Adipocyte (in vitro differentiated cells): ENCODE data around the gene SAMD4A.

Experiments used
- DNase-seq: peaks from one replicate; pipeline ENCODE4 v3.0.0-alpha.2; 2015; ENCODE audit warnings: low read depth
- H3K27me3 ChIP-seq: replicated peaks from 2 replicates; pipeline ENCODE4 v1.7.0; 2013; ENCODE audit warnings: mild to moderate bottlenecking, low read length, moderate library complexity; ENCODE audit not compliant: control insufficient read depth, insufficient read depth
- H3K36me3 ChIP-seq: 2 replicates; pipeline ENCODE4 v1.7.0; 2013; ENCODE audit warnings: low read length, mild to moderate bottlenecking, moderate library complexity; ENCODE audit not compliant: control insufficient read depth, insufficient read depth, severe bottlenecking
- H3K4me1 ChIP-seq: 2 replicates; pipeline ENCODE4 v1.7.0; 2013; ENCODE audit warnings: mild to moderate bottlenecking, low read length, moderate library complexity; ENCODE audit not compliant: control insufficient read depth, insufficient read depth
- H3K4me3 ChIP-seq: 2 replicates; pipeline ENCODE4 v1.7.0; 2013; ENCODE audit warnings: mild to moderate bottlenecking, low read length, moderate library complexity
- H3K9ac ChIP-seq: 2 replicates; pipeline ENCODE4 v1.7.0; 2013; ENCODE audit warnings: mild to moderate bottlenecking, low read length, moderate library complexity
- H3K9me3 ChIP-seq: 2 replicates; pipeline ENCODE4 v1.7.0; 2013; ENCODE audit warnings: mild to moderate bottlenecking, low read length, moderate library complexity; ENCODE audit not compliant: control insufficient read depth

Gene SAMD4A

DNA sequence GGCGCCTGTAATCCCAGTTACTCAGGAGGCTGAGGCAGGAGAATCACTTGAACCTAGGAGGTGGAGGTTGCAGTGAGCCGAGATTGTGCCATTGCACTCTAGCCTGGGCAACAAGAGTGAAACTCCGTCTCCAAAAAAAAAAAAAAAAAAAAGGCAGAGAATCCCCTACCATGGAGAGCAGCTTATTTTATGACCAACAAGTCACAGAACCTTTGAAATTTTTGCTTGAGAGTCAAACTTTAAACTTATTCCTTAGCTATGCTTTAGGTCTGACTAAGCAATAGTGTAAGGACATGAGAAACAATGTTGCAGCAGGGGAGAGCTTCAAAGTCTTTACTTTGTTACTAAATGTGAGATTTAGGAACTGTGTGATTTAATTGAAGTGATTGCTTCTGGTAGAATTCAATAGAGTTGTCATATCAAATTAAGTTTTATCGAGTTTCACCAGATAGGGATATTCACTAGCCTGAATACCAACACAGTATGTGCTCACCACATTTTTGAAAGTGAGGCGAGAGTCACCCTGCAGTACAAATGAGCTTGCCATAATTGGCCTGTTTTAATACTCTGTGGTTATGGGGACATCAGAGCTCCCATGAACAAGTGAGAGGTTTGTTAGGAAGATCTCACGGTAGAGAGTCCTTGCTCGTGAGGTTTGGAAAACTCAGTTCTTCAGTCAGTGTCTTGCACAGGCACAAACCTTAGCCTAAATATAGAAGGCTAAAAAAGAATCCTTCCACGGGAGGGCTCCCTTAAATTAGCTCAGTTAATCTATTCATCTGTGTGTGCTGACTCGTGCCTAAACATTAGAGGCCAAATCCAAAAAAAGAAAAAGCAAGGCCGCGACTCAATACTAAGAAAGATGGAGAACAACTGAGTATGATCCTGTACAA is 108.6 kb downstream of the SAMD4A start:
- H3K27me3 ChIP-seq, result no peaks in the 10 kb centered on the region
- no peak overlapping the region for H3K9ac ChIP-seq
- DNase-seq, result no peak
- H3K9me3 ChIP-seq, result no peaks in the 10 kb centered on the region
- no peaks in the 10 kb centered on the region for H3K36me3 ChIP-seq
- peaks cover 60% of the 10 kb centered on the region for H3K4me1 ChIP-seq
- no peak overlapping the region for H3K4me3 ChIP-seq

DNA sequence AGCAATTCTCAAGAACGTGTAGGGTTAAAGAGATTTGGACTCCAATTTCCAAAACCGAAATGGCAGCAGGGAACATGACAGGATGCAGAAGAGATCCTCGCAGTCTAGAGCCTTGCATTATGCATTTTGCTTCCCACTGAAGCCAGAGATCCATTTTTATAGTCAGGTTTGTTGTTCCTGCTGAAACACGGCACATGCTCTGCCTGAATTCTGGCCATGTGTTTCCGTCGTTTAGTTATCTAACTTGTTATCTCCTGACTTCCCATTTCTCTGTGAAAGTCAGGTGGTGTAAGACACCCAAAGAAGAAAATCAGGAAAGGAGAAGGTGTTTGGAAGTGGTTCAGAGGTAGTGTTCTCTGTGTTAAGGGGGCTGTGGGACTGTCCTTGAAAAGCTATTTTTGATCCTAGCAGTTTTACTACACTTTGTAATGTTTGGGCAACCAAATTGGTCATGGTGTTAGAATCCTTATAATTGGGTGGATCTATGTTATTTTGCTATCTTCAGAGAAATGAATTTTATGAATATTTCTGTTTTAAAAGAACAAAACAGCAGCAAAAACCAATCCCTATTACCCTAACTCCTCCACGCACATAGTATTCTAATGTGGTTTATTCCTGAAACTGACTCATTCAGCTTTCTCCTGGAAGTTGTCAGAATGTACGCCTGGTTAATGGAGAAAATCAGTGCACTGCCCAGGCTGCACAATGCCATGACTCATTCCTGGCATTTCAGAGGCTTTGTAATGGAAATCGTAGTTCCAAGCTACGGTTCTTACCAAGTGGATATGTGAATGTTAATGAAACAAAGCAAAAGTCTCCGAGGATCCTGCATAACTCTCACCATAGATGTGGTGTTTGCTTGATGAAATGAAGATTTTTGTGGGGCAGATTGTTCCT is 110.1 kb downstream of the SAMD4A start:
- Histone ChIP-seq H3K4me3 (peak overlapping the region; percentile 66), H3K9ac (peak overlapping the region; percentile 58)
- peak; percentile 95 for DNase-seq

DNA sequence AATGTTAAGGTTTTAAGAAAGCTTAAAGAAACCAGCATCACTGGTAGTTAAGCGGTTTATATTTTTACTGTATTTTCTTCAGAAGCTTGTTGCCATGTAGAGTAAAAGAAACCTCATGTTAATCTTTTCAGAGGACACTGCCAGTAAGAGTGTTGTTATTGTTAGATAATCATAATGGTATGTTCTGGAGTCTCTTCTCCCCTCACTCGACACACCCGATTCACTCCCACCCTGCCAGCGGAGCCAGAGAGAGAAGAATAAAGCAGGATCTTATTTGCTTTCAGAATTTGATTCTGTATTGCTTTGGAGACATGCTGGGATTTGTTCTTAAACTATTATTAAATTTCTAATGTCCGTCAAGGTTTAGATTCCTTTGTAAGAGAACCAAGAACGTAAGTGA is 113.7 kb downstream of the SAMD4A start:
- no peaks in the 10 kb centered on the region for H3K36me3 ChIP-seq
- H3K4me3 ChIP-seq, result peak overlapping the region; percentile 57
- peak overlapping the region; percentile 51 for H3K9ac ChIP-seq
- H3K4me1 ChIP-seq, result peaks cover 47% of the 10 kb centered on the region
- no peak for DNase-seq
- H3K27me3 ChIP-seq, result no peaks in the 10 kb centered on the region
- H3K9me3 ChIP-seq, result no peaks in the 10 kb centered on the region

More for the DNA sequence above, 110.1 kb downstream of the SAMD4A start:
- Histone ChIP-seq H3K4me1 (peaks cover 55% of the 10 kb centered on the region), H3K9me3 (no peaks in the 10 kb centered on the region), H3K36me3 (no peaks in the 10 kb centered on the region), H3K27me3 (no peaks in the 10 kb centered on the region)

- Histone ChIP-seq H3K9me3 (no peaks in the 10 kb centered on the region), H3K9ac (no peak overlapping the region), H3K4me3 (no peak overlapping the region), H3K27me3 (no peaks in the 10 kb centered on the region), H3K4me1 (peaks cover 48% of the 10 kb centered on the region), H3K36me3 (no peaks in the 10 kb centered on the region)
- no peak for DNase-seq
Measured at GRCh38 chr14:54681811-54682261, 114.9 kb downstream of the SAMD4A start.

GRCh38 chr14:54682578-54682977 is 115.7 kb downstream of the SAMD4A start:
- Histone ChIP-seq H3K4me1 (peaks cover 49% of the 10 kb centered on the region), H3K27me3 (no peaks in the 10 kb centered on the region), H3K9me3 (no peaks in the 10 kb centered on the region), H3K36me3 (no peaks in the 10 kb centered on the region), H3K9ac (no peak overlapping the region), H3K4me3 (no peak overlapping the region)
- no peak for DNase-seq

- peaks cover 43% of the 10 kb centered on the region for H3K4me1 ChIP-seq
- H3K36me3 ChIP-seq, result no peaks in the 10 kb centered on the region
- peak overlapping the region; percentile 54 for H3K9ac ChIP-seq
- peak; percentile 93 for DNase-seq
- H3K9me3 ChIP-seq, result no peaks in the 10 kb centered on the region
- no peaks in the 10 kb centered on the region for H3K27me3 ChIP-seq
- H3K4me3 ChIP-seq, result peak overlapping the region; percentile 17
Measured at GRCh38 chr14:54683882-54684794, 117.2 kb downstream of the SAMD4A start.

DNA sequence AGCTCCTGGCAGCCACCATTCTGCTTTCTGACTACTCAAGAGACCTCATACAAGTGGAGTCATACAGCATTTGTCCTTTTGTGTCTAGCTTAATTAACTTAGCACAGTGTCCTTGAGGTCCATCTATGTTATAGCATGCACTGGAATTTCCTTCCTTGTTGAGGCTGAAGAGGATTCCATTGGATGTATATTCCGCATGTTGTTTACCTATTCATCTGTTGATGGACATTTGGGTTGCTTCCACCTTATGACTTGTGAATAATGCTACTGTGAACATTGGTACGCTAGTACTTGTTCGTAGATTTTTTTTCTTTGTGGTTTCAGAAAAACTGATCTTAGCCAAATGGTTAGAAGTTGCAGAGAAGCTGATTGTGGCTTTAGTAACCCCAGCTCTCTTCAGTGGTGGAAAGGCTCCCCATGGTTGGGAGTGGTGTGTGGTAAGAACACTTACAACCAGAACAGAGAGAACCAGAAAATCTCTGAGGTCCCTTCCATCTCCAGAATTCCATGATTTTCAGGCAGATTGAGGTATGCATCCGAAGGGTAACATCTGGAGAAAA is 118.4 kb downstream of the SAMD4A start:
- DNase-seq, result no peak
- no peak overlapping the region for H3K4me3 ChIP-seq
- peak overlapping the region; percentile 33 for H3K9ac ChIP-seq
- H3K36me3 ChIP-seq, result no peaks in the 10 kb centered on the region
- no peaks in the 10 kb centered on the region for H3K9me3 ChIP-seq
- peaks cover 41% of the 10 kb centered on the region for H3K4me1 ChIP-seq
- no peaks in the 10 kb centered on the region for H3K27me3 ChIP-seq

GRCh38 chr14:54686219-54686870 is 119.4 kb downstream of the SAMD4A start:
- Histone ChIP-seq H3K36me3 (no peaks in the 10 kb centered on the region), H3K9me3 (no peaks in the 10 kb centered on the region), H3K27me3 (no peaks in the 10 kb centered on the region), H3K4me3 (peak overlapping the region; percentile 57), H3K9ac (peak overlapping the region; percentile 61), H3K4me1 (peaks cover 44% of the 10 kb centered on the region)
- peak; percentile 91 for DNase-seq

DNA sequence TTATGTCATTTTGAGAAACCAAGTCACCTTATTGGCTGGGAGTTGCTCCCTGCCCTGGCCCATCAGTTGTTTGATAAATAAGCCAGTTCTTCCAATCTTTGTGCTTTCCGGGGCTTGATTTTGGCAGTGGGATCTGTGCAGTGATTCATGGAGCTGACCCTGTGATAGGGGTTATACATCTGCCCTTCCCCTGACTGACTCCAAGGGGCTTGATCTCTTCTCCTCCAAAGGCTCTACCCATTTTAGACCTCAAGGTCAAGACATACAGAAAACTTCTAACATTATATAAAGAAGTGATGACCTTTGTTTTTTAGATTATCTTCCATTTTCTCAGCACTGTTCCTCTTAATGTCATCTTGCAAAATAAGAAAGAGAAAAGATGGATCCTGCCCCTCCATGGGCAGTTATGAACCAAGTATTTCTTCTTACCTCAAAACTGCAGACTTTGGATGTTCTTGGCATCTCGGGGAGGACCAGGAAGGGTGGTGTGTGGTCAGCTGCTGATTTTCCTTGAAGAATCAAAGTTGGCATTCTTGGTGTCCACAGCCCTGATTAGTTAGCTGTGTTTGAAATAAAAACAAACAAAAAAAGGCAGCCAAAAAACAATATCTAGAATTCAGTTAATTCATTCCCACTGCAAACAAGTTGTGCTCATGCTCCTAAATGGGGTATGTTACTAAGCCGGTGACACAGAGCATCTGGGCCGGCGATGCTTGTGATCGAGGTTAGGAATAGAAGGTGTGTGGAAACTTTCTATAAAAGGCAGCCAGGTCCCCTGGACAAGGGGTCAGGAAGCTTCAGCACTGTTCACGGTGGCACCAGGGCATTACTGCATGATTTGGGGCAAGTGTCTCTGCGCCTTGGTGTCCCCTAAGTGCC is 120.2 kb downstream of the SAMD4A start:
- H3K27me3 ChIP-seq, result no peaks in the 10 kb centered on the region
- H3K4me1 ChIP-seq, result peaks cover 49% of the 10 kb centered on the region
- H3K4me3 ChIP-seq, result peak overlapping the region; percentile 57
- H3K9ac ChIP-seq, result peak overlapping the region; percentile 61
- no peaks in the 10 kb centered on the region for H3K9me3 ChIP-seq
- DNase-seq, result no peak
- H3K36me3 ChIP-seq, result no peaks in the 10 kb centered on the region
